ENCODE data around the gene APP. TPM values are rescaled to one million over a fixed set of nuclear protein-coding genes. Genes with fewer than 3 reads are reported as not detected.

Gene APP
- total RNA-seq, 1 donor from 2014 or later: 141 TPM

DNA sequence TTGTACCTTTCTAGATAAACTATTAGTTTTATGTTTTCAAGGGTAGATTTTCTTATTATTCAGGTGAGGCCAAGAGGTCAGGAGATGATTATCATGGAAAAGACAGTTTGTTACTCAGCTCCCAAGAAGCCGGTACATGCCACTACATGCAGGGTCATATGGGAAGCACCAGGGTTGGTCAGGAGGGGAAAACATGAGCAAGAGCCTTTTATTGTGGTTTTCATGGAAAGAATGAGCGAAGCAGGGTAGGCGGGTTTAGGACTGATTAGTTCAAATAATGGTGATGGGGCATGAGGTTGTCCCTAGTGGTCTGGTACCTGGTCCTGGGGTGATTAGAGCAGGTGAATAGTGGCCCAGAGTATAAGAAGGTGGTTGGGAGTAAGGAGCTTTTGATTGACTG lies 189.9 kb downstream of the APP start:
- Histone ChIP-seq H3K9ac (ENCODE audit: low read depth in 1 of 3, low read length in 3 of 3) (no peak overlapping the region), H3K36me3 (ENCODE audit: control insufficient read depth in 3 of 3, insufficient read depth in 3 of 3, low read length in 3 of 3) (peaks cover 0 to 3% (median under 1%) of the 10 kb centered on the region in 3 donors), H3K4me3 (ENCODE audit: low read length in 3 of 3) (no peak overlapping the region), H3K27ac (ENCODE audit: low read depth, low read length) (no peak overlapping the region), H3K4me1 (ENCODE audit: control insufficient read depth in 3 of 3, insufficient read depth in 3 of 3, low read length in 3 of 3) (no peaks in the 10 kb centered on the region), H3K27me3 (ENCODE audit: control insufficient read depth in 3 of 3, insufficient read depth in 3 of 3, low read length in 3 of 3) (no peaks in the 10 kb centered on the region), H3K9me3 (ENCODE audit: control insufficient read depth in 3 of 3, low read length in 3 of 3) (no peaks in the 10 kb centered on the region)

DNA sequence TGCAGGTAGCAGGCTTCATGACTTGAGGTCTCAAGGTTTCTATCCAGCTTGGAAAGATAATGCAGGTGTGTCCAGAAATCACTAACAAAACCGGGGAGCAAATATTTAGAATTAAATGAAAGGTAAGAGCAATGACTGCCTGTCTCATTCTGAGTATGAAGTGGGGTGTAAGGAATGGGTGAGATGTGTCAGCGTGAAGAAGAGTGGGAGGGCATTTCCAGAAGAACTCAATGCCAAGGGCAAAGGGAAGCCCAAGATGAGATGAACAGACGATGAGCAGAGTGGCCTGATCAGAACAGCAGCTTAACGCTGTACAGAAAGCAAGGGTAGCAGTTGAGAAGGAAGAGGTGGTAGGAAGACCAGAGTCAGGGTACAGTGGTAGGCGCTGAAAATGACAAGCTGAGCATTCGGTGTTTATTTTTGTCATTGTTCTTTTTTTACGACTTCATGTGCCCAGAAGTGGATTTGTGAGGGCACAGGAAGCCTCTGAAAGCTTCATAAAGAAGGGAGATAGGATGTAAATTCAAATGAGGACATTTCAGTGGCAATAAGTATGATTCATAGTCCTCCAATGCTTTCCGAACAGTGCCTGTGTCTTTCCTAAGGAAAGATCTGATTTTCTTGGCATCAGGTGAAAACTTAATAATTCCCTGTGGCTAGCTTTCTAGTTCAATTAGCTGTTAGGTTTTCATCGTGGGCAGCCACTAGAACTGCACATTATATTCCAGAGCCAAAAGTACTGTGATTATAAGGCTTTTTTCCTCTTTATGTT lies 190.5 kb downstream of the APP start:
- H3K9ac ChIP-seq (ENCODE audit: low read depth in 1 of 3, low read length in 3 of 3): no peak overlapping the region
- H3K27ac ChIP-seq (ENCODE audit: low read depth, low read length): no peak overlapping the region
- H3K4me3 ChIP-seq (ENCODE audit: low read length in 3 of 3): no peak overlapping the region
- H3K4me1 ChIP-seq (ENCODE audit: control insufficient read depth in 3 of 3, insufficient read depth in 3 of 3, low read length in 3 of 3): no peaks in the 10 kb centered on the region
- no peaks in the 10 kb centered on the region for H3K9me3 ChIP-seq (ENCODE audit: control insufficient read depth in 3 of 3, low read length in 3 of 3)
- H3K36me3 ChIP-seq (ENCODE audit: control insufficient read depth in 3 of 3, insufficient read depth in 3 of 3, low read length in 3 of 3): peaks cover 0 to 3% (median 2%) of the 10 kb centered on the region in 3 donors
- H3K27me3 ChIP-seq (ENCODE audit: control insufficient read depth in 3 of 3, insufficient read depth in 3 of 3, low read length in 3 of 3): no peaks in the 10 kb centered on the region

DNA sequence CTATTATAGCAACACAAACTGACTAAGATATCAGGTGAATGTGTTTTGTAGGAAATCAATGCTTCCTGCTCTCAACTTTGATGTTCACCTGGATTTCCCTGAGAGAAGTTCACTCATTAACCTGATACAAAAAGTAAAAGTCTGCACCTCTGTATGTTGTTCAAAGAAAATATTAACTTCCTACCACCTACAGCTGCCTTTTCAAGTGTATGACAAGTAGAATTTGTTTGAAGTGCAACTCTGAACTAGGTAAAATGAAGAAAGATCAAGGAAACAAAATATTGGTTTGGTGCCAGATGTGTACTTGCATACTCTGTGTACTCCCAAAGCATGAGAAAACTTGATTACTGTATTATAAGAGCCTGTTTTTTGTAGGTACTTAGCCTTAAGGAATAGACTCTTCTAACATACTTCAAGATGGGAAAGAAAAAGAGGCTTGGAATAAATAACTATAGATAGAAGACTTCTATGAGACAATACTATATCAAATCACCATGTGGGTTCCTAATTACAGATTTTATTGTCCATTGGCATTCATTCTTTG lies 193.4 kb downstream of the APP start:
- Histone ChIP-seq H3K4me3 (ENCODE audit: low read length in 3 of 3) (no peak overlapping the region), H3K27me3 (ENCODE audit: control insufficient read depth in 3 of 3, insufficient read depth in 3 of 3, low read length in 3 of 3) (no peaks in the 10 kb centered on the region), H3K9me3 (ENCODE audit: control insufficient read depth in 3 of 3, low read length in 3 of 3) (peaks cover 0 to 2% (median 0%) of the 10 kb centered on the region in 3 donors), H3K36me3 (ENCODE audit: control insufficient read depth in 3 of 3, insufficient read depth in 3 of 3, low read length in 3 of 3) (peaks cover 0 to 4% (median 3%) of the 10 kb centered on the region in 3 donors), H3K4me1 (ENCODE audit: control insufficient read depth in 3 of 3, insufficient read depth in 3 of 3, low read length in 3 of 3) (no peaks in the 10 kb centered on the region), H3K9ac (ENCODE audit: low read depth in 1 of 3, low read length in 3 of 3) (no peak overlapping the region), H3K27ac (ENCODE audit: low read depth, low read length) (no peak overlapping the region)

DNA sequence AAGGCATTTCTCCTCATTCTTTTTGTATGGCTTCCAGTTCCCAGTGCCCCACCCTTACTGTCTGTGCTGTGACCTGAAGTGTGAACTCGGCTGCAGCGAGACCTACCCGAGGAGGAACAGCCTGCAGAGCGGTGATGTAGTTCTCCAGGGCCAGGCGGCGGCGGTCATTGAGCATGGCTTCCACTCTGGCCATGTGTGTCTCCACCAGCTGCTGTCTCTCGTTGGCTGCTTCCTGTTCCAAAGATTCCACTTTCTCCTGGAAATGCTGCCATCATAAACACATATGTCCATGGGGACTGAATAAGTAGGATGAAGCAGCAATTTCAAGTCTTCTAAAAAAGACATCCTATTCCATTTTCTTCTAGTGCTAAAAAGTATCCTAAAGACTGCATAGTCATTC lies 195.6 kb downstream of the APP start:
- Histone ChIP-seq H3K4me1 (ENCODE audit: control insufficient read depth in 3 of 3, insufficient read depth in 3 of 3, low read length in 3 of 3) (no peaks in the 10 kb centered on the region), H3K4me3 (ENCODE audit: low read length in 3 of 3) (no peak overlapping the region), H3K27ac (ENCODE audit: low read depth, low read length) (no peak overlapping the region), H3K9me3 (ENCODE audit: control insufficient read depth in 3 of 3, low read length in 3 of 3) (peaks cover 0 to 2% (median 0%) of the 10 kb centered on the region in 3 donors), H3K36me3 (ENCODE audit: control insufficient read depth in 3 of 3, insufficient read depth in 3 of 3, low read length in 3 of 3) (peaks cover 0 to 4% (median 0%) of the 10 kb centered on the region in 3 donors), H3K27me3 (ENCODE audit: control insufficient read depth in 3 of 3, insufficient read depth in 3 of 3, low read length in 3 of 3) (no peaks in the 10 kb centered on the region), H3K9ac (ENCODE audit: low read depth in 1 of 3, low read length in 3 of 3) (no peak overlapping the region)

GRCh38 chr21:25970254-25970930 lies 200.2 kb downstream of the APP start:
- Histone ChIP-seq H3K27me3 (ENCODE audit: control insufficient read depth in 3 of 3, insufficient read depth in 3 of 3, low read length in 3 of 3) (no peaks in the 10 kb centered on the region), H3K4me1 (ENCODE audit: control insufficient read depth in 3 of 3, insufficient read depth in 3 of 3, low read length in 3 of 3) (no peaks in the 10 kb centered on the region), H3K9ac (ENCODE audit: low read depth in 1 of 3, low read length in 3 of 3) (no peak overlapping the region), H3K4me3 (ENCODE audit: low read length in 3 of 3) (no peak overlapping the region), H3K9me3 (ENCODE audit: control insufficient read depth in 3 of 3, low read length in 3 of 3) (peaks cover 0 to 2% (median 0%) of the 10 kb centered on the region in 3 donors), H3K27ac (ENCODE audit: low read depth, low read length) (no peak overlapping the region), H3K36me3 (ENCODE audit: control insufficient read depth in 3 of 3, insufficient read depth in 3 of 3, low read length in 3 of 3) (peaks cover 0 to 2% (median 0%) of the 10 kb centered on the region in 3 donors)

- peaks cover 0 to 2% (median 0%) of the 10 kb centered on the region in 3 donors for H3K9me3 ChIP-seq (ENCODE audit: control insufficient read depth in 3 of 3, low read length in 3 of 3)
- H3K4me3 ChIP-seq (ENCODE audit: low read length in 3 of 3): no peak overlapping the region
- H3K4me1 ChIP-seq (ENCODE audit: control insufficient read depth in 3 of 3, insufficient read depth in 3 of 3, low read length in 3 of 3): peaks cover 0 to 4% (median 0%) of the 10 kb centered on the region in 3 donors
- no peak overlapping the region for H3K27ac ChIP-seq (ENCODE audit: low read depth, low read length)
- H3K36me3 ChIP-seq (ENCODE audit: control insufficient read depth in 3 of 3, insufficient read depth in 3 of 3, low read length in 3 of 3): no peaks in the 10 kb centered on the region
- no peaks in the 10 kb centered on the region for H3K27me3 ChIP-seq (ENCODE audit: control insufficient read depth in 3 of 3, insufficient read depth in 3 of 3, low read length in 3 of 3)
- H3K9ac ChIP-seq (ENCODE audit: low read depth in 1 of 3, low read length in 3 of 3): no peak overlapping the region
Measured at GRCh38 chr21:25967901-25968438, 202.6 kb downstream of the APP start.

DNA sequence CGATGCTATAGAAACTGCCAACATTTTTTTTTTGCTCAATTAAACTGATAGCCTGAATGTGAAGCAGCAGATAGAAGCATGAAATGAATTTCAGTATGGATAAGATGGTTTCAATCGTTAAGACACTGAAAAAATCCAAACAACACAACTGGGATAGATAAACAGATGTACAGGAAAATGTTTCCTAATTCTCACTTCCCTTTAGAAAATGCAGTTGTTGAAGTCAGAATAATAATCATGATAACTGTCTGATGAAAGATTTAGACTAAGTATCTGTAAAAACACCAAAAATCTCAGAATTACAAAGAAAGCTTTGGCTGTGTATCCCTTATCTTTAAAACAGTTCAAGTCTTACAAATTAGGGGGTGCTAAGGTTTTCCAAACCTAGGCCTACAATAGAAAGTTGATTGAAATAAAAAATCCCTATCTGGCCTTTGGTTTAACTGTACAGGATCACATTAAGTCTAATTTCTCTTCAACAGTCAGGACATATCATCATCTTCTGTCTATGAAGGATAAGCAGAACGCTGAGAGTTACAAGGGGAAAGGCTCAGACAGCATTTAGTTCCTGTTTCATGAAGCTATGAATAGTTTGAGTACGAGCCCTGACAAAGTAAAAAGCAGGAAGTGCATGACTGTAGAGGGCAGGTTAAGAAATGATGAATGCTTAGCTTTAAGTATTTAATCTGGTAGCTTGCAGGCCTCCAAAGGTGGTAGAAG lies 203.2 kb downstream of the APP start:
- no peak overlapping the region for H3K9ac ChIP-seq (ENCODE audit: low read depth in 1 of 3, low read length in 3 of 3)
- H3K36me3 ChIP-seq (ENCODE audit: control insufficient read depth in 3 of 3, insufficient read depth in 3 of 3, low read length in 3 of 3): no peaks in the 10 kb centered on the region
- no peak overlapping the region for H3K4me3 ChIP-seq (ENCODE audit: low read length in 3 of 3)
- H3K9me3 ChIP-seq (ENCODE audit: control insufficient read depth in 3 of 3, low read length in 3 of 3): no peaks in the 10 kb centered on the region
- H3K27me3 ChIP-seq (ENCODE audit: control insufficient read depth in 3 of 3, insufficient read depth in 3 of 3, low read length in 3 of 3): no peaks in the 10 kb centered on the region
- peaks cover 0 to 4% (median 0%) of the 10 kb centered on the region in 3 donors for H3K4me1 ChIP-seq (ENCODE audit: control insufficient read depth in 3 of 3, insufficient read depth in 3 of 3, low read length in 3 of 3)
- H3K27ac ChIP-seq (ENCODE audit: low read depth, low read length): peak overlapping the region; percentile 3

DNA sequence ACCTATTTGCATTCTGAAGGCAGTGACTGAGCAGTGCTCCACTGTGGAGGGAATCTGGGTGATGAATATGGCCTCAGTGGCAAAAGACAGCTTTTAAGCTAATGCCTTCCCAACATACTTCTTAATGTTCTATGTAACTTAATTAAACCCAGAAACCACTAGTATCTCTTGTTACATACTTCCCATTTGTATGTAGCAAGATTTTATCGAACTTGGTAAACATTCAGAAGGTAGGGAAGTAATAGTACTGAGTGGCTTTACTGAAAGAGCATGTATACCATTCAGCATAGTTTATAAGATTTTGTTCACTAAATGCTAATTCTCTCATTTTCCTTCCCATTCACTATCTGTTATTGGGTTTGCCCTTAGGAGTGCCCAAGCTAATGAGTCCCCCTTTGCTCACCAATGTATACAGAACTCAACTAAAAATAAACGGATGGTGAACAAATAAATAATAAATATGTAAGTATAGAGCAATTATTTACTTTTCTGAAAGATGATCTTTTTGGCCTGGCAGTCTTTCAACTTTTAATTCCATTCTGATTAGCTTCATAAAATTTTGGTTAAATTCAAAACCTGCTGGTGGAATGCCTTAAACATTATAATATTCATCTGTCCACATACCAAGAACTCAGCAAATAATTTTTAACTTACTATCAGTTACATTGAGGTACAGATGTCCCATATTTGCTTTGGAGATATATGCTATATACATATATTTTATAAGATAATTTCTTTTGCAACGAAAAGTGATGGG lies 204.4 kb downstream of the APP start:
- Histone ChIP-seq H3K27ac (ENCODE audit: low read depth, low read length) (no peak overlapping the region), H3K9ac (ENCODE audit: low read depth in 1 of 3, low read length in 3 of 3) (no peak overlapping the region), H3K36me3 (ENCODE audit: control insufficient read depth in 3 of 3, insufficient read depth in 3 of 3, low read length in 3 of 3) (no peaks in the 10 kb centered on the region), H3K4me3 (ENCODE audit: low read length in 3 of 3) (no peak overlapping the region), H3K4me1 (ENCODE audit: control insufficient read depth in 3 of 3, insufficient read depth in 3 of 3, low read length in 3 of 3) (peaks cover 0 to 4% (median 0%) of the 10 kb centered on the region in 3 donors), H3K27me3 (ENCODE audit: control insufficient read depth in 3 of 3, insufficient read depth in 3 of 3, low read length in 3 of 3) (no peaks in the 10 kb centered on the region), H3K9me3 (ENCODE audit: control insufficient read depth in 3 of 3, low read length in 3 of 3) (no peaks in the 10 kb centered on the region)

- Histone ChIP-seq H3K36me3 (ENCODE audit: control insufficient read depth in 3 of 3, insufficient read depth in 3 of 3, low read length in 3 of 3) (no peaks in the 10 kb centered on the region), H3K9me3 (ENCODE audit: control insufficient read depth in 3 of 3, low read length in 3 of 3) (no peaks in the 10 kb centered on the region), H3K9ac (ENCODE audit: low read depth in 1 of 3, low read length in 3 of 3) (no peak overlapping the region), H3K27ac (ENCODE audit: low read depth, low read length) (no peak overlapping the region), H3K4me1 (ENCODE audit: control insufficient read depth in 3 of 3, insufficient read depth in 3 of 3, low read length in 3 of 3) (peaks cover 0 to 4% (median 0%) of the 10 kb centered on the region in 3 donors), H3K27me3 (ENCODE audit: control insufficient read depth in 3 of 3, insufficient read depth in 3 of 3, low read length in 3 of 3) (no peaks in the 10 kb centered on the region), H3K4me3 (ENCODE audit: low read length in 3 of 3) (no peak overlapping the region)
Measured at GRCh38 chr21:25964926-25965325, 205.6 kb downstream of the APP start.

All from skeletal muscle tissue (tissue), 4 donors.